Kidney (tissue), 14 donors: ENCODE data around the gene GPC6. TPM values are rescaled to one million over a fixed set of nuclear protein-coding genes. Genes with fewer than 3 reads are reported as not detected.

Experiments
- DNase-seq, 5 donors: peaks; one replicate each; pipeline ENCODE4 v3.0.0-alpha.2; 2013 to 2020
- FAIRE-seq: peaks from 2 replicates; lab custom pipeline; 2012; peaks lifted over from hg19 to GRCh38; lab: Jason Lieb, UNC
- H3K27ac ChIP-seq, 2 donors: one replicate each; pipeline ENCODE4 v1.7.0; 2013; ENCODE audit warnings: low read depth in 2 of 2, low read length in 2 of 2, inconsistent platforms in 1 of 2
- H3K27me3 ChIP-seq: one replicate; pipeline ENCODE4 v1.7.1; 2013; ENCODE audit warnings: low read length, inconsistent platforms; ENCODE audit not compliant: control insufficient read depth, insufficient read depth
- H3K36me3 ChIP-seq, 3 donors: one replicate each; pipeline versions ENCODE4 v1.7.0 to v1.7.1; 2013; ENCODE audit warnings: low read length in 3 of 3, control low read depth in 1 of 3, inconsistent platforms in 1 of 3; ENCODE audit not compliant: insufficient read depth in 3 of 3, control insufficient read depth in 2 of 3
- H3K4me1 ChIP-seq, 3 donors: one replicate each; pipeline versions ENCODE4 v1.7.0 to v1.7.1; 2013; ENCODE audit warnings: low read length in 3 of 3, inconsistent platforms in 1 of 3, low read depth in 1 of 3; ENCODE audit not compliant: control insufficient read depth in 2 of 3, insufficient read depth in 2 of 3
- H3K4me3 ChIP-seq, 3 donors: one replicate each; pipeline versions ENCODE4 v1.7.0 to v1.8.1; 2013; ENCODE audit warnings: low read length in 3 of 3, control low read depth in 1 of 3, inconsistent platforms in 1 of 3
- H3K9ac ChIP-seq, 3 donors: one replicate each; pipeline versions ENCODE4 v1.7.0 to v1.7.1; 2013; ENCODE audit warnings: low read length in 3 of 3, control low read depth in 1 of 3, inconsistent platforms in 1 of 3
- H3K9me3 ChIP-seq, 3 donors: one replicate each; pipeline versions ENCODE4 v1.7.0 to v1.7.1; 2013; ENCODE audit warnings: low read length in 3 of 3, control low read depth in 1 of 3, inconsistent platforms in 1 of 3; ENCODE audit not compliant: control insufficient read depth in 2 of 3, insufficient read depth in 1 of 3
- CTCF ChIP-seq: IDR thresholded peaks from 3 replicates; pipeline ENCODE4 v1.5.1; 2012; ENCODE audit warnings: mild to moderate bottlenecking, moderate library complexity, borderline replicate concordance; ENCODE audit not compliant: insufficient read depth; ENCODE audit errors: extremely low read depth
- intact Hi-C: fragments of 100-400 bp; cut with DNase I; formaldehyde crosslinking; loops from one replicate; pipeline ENCODE4 v1.11.1; 2022
- polyA plus RNA-seq: library from polyadenylated mRNA; stranded (reverse); fragments of 350-450 nt; fragmentation: Illumina TruSeq; extraction: RNeasy Lipid Tissue Mini Kit (QIAGEN cat#74804); gene quantifications from one replicate; pipeline ENCODE4 v1.2.3, GENCODE V29; 2014; ENCODE audit warnings: low read depth, low replicate concordance; ENCODE audit not compliant: insufficient read depth
- total RNA-seq: library from RNA; stranded (reverse); fragmentation: NEBNext Ultra II Directional; extraction: Animal tissue kit (Norgen Biotek cat#: 25700); gene quantifications from one replicate; pipeline ENCODE4 v1.2.1, GENCODE V29; 2021
- donor health status: control.
- donor health status: control.
- donor health status: control.
- donor health status: control.
- donor health status: control.
- donor health status: DM: yes; HTN: yes; CAD: no.
- donor health status: Normal renal cell carcinoma (clear cell type).

Gene GPC6
- total and polyA plus RNA-seq, 2 donors from 2014 or later = 6.2 to 15.5 TPM

GRCh38 chr13:93766719-93767118, 540.1 kb downstream of the GPC6 start:
- Histone ChIP-seq H3K4me1 (peaks cover 0 to 9% (median 2%) of the 10 kb centered on the region in 3 donors), H3K9me3 (no peaks in the 10 kb centered on the region), H3K27ac (no peak overlapping the region), H3K9ac (no peak overlapping the region), H3K36me3 (no peaks in the 10 kb centered on the region), H3K4me3 (no peak overlapping the region), H3K27me3 (no peaks in the 10 kb centered on the region)
- FAIRE-seq (no peak), DNase-seq (no peak)
- intact Hi-C loops = no loop called here
- TF ChIP-seq CTCF = no peak

GRCh38 chr13:93767180-93767916, 540.7 kb downstream of the GPC6 start:
- peak in 1 of 5 donors; percentile 8 for DNase-seq
- H3K4me3 ChIP-seq = no peak overlapping the region
- no peaks in the 10 kb centered on the region for H3K27me3 ChIP-seq
- no peak overlapping the region for H3K9ac ChIP-seq
- TF ChIP-seq CTCF = no peak
- FAIRE-seq = no peak
- intact Hi-C loops = no loop called here
- no peaks in the 10 kb centered on the region for H3K36me3 ChIP-seq
- H3K9me3 ChIP-seq = no peaks in the 10 kb centered on the region
- peak overlapping the region in 1 of 2 donors; percentile 27 for H3K27ac ChIP-seq
- H3K4me1 ChIP-seq = peaks cover 0 to 9% (median 2%) of the 10 kb centered on the region in 3 donors

GRCh38 chr13:93767917-93768409, 541.4 kb downstream of the GPC6 start:
- no peaks in the 10 kb centered on the region for H3K36me3 ChIP-seq
- peak overlapping the region in 1 of 2 donors; percentile 27 for H3K27ac ChIP-seq
- H3K9me3 ChIP-seq = no peaks in the 10 kb centered on the region
- H3K27me3 ChIP-seq = no peaks in the 10 kb centered on the region
- peaks cover 0 to 9% (median 2%) of the 10 kb centered on the region in 3 donors for H3K4me1 ChIP-seq
- intact Hi-C loops = no loop called here
- no peak overlapping the region for H3K9ac ChIP-seq
- H3K4me3 ChIP-seq = no peak overlapping the region
- TF ChIP-seq CTCF = no peak
- DNase-seq (peak in 4 of 5 donors; percentile 15 to 67 (median 42)), FAIRE-seq (no peak)
